ENCODE results near the gene GAS6.

GRCh38 chr13:113857531-113858195 lies 6.2 kb downstream of the GAS6 start:
- TF ChIP-seq TAF1 (IDR thresholded peaks at IDR 0.05; ENCODE audit: low read depth, low read length): no peak
- no peak for TF ChIP-seq SPI1 (IDR thresholded peaks at IDR 0.05; ENCODE audit: low read depth, low read length)
- no peak for TF ChIP-seq POLR2A (IDR thresholded peaks at IDR 0.05; ENCODE audit: low read depth, low read length)
- TF ChIP-seq POLR2AphosphoS5 (IDR thresholded peaks at IDR 0.05; ENCODE audit: low read depth, low read length): no peak
